Measurements from ENCODE around the gene SLC25A41. TPM values are rescaled to one million over a fixed set of nuclear protein-coding genes. Genes with fewer than 3 reads are reported as not detected.

Gene SLC25A41
- total RNA-seq, 1 donor from 2014 or later, result 0.44 TPM

DNA sequence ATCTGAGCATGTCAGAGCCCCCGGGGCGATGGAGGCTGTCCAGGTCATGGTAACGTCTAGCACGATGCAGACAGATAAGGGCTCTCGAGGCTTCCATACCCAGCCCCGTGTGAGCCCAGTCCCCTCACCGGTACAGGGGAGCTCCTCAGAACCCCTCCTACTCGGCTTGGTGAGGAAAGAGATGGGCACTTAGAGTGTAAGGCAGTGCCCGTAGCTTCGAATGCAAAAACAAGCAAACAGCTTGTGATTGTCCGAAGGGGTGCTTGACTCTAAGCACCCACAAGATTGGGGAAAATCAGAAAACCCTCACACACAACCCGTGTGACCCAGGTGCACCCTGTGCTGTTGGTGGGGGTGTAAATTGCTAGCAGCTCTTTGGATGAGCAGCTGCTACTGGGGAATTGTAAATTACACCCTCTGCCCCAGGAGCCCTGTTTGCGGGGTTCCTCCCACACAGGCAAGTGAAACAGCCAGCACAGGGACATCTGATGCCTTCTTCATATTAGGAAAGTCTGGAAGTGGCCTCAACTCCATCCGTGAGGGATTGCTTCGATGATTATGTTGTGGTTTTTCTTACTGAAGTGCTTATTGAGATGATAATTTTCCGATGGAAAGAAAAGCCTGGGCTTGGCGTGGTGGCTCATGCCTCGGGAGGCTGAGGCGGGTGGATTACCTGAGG, 56.9 kb downstream of the SLC25A41 start:
- intact Hi-C loops (cut with micrococcal nuclease), result no loop called here

Other genes with a start within 250 kb of the SLC25A41 start
- gene MLLT1, start 153.8 kb downstream of the SLC25A41 start, total RNA-seq, result 45.6 and 48.0 TPM in 2 replicates
- gene ACER1, start 100.2 kb downstream of the SLC25A41 start, total RNA-seq, result 0.76 and 0.81 TPM in 2 replicates
- gene CLPP, start 72.2 kb downstream of the SLC25A41 start, total RNA-seq, result 133 TPM in 2 replicates
- 31.4 and 31.7 TPM in 2 replicates for gene ALKBH7, start 61.0 kb downstream of the SLC25A41 start, total RNA-seq
- 1.8 and 1.9 TPM in 2 replicates for gene PSPN, start 57.8 kb downstream of the SLC25A41 start, total RNA-seq
- 65.9 and 66.3 TPM in 2 replicates for gene GTF2F1, start 40.6 kb downstream of the SLC25A41 start, total RNA-seq
- gene KHSRP, start 9.0 kb downstream of the SLC25A41 start, total RNA-seq, result 269 and 278 TPM in 2 replicates
- 23.8 and 25.6 TPM in 2 replicates for gene SLC25A23, start 26.0 kb upstream of the SLC25A41 start, total RNA-seq
- not detected in 2 replicates for gene CRB3, start 30.5 kb upstream of the SLC25A41 start, total RNA-seq
- gene DENND1C, start 48.0 kb upstream of the SLC25A41 start, total RNA-seq, result 110 and 116 TPM in 2 replicates
- gene TUBB4A, start 68.5 kb upstream of the SLC25A41 start, total RNA-seq, result 1.5 and 2.4 TPM in 2 replicates
- gene TNFSF9, start 97.3 kb upstream of the SLC25A41 start, total RNA-seq, result 5.8 TPM in 2 replicates
- gene CD70, start 157.4 kb upstream of the SLC25A41 start, total RNA-seq, result 73.7 and 75.9 TPM in 2 replicates
- 25.8 and 28.0 TPM in 2 replicates for gene TNFSF14, start 236.4 kb upstream of the SLC25A41 start, total RNA-seq